ENCODE data around the gene TMCO4.

DNA sequence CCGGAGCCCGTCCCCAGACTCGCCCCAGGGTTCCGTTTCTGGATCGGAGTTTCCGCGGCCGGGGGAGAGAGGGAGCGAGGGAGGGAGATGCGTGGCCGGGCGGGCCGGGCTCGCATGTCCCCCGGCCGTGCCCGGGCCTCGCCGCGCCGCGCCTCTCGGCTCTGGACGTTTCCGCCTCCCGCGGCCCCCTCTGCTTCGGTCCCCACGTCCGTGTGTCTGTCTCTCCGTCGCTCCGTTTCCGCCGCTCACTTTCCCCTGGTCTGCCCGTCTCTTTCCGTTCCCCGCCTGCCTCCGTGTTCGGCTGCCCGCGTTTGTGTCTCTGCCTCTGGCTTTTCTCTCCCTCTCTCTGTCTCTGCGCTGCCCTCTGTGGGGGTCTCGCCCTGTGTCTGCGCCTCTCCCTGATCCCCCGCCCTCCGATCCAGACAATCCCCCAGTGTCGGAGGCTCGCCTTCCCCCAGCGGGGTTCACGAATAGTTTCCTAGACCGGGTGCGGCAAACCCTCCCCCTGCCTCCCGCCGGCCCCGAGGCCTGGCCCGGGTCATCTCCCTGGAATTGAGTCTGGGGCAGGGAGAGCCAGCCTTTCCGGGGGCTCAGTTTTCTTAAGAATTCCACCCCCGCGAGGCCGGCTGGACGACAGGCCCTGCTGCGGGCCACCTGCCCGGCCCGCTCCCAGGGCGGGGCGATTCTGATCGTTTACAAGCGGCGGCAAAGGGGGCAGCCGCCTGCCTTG, 154.9 kb downstream of the TMCO4 start:
- TF ChIP-seq, protein P1, sequence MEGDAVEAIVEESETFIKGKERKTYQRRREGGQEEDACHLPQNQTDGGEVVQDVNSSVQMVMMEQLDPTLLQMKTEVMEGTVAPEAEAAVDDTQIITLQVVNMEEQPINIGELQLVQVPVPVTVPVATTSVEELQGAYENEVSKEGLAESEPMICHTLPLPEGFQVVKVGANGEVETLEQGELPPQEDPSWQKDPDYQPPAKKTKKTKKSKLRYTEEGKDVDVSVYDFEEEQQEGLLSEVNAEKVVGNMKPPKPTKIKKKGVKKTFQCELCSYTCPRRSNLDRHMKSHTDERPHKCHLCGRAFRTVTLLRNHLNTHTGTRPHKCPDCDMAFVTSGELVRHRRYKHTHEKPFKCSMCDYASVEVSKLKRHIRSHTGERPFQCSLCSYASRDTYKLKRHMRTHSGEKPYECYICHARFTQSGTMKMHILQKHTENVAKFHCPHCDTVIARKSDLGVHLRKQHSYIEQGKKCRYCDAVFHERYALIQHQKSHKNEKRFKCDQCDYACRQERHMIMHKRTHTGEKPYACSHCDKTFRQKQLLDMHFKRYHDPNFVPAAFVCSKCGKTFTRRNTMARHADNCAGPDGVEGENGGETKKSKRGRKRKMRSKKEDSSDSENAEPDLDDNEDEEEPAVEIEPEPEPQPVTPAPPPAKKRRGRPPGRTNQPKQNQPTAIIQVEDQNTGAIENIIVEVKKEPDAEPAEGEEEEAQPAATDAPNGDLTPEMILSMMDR (IDR thresholded peaks at IDR 0.05): no peak
- TF ChIP-seq POLR2A (IDR thresholded peaks at IDR 0.05): no peak
